MM.1S (cell line): ENCODE measurements around the gene ANKMY2.

ENCODE experiments used
- DNase-seq: peaks from one replicate; pipeline ENCODE4 v3.0.0-alpha.2; 2015
- H2AFZ ChIP-seq: fragments of 300-600 bp; sonication (generic); 2 replicates; pipeline ENCODE4 v1.6.0; 2016; ENCODE audit warnings: antibody characterized with exemption, low read length
- H3F3A ChIP-seq: fragments of 300-600 bp; sonication (generic); 2 replicates; pipeline ENCODE4 v1.6.1; 2016; ENCODE audit warnings: mild to moderate bottlenecking, antibody characterized with exemption, low read length, moderate library complexity, mixed read lengths; ENCODE audit not compliant: insufficient read depth
- H3K27ac ChIP-seq: fragments of 300-600 bp; sonication (generic); 2 replicates; pipeline ENCODE4 v1.5.1; 2016; ENCODE audit warnings: mild to moderate bottlenecking, low read length
- H3K27me3 ChIP-seq: fragments of 300-600 bp; sonication (generic); replicated peaks from 2 replicates; pipeline ENCODE4 v1.6.0; 2016; ENCODE audit warnings: low read length; ENCODE audit not compliant: insufficient read depth
- H3K36me3 ChIP-seq: fragments of 300-600 bp; sonication (generic); replicated peaks from 2 replicates; pipeline ENCODE4 v1.6.1; 2016; ENCODE audit warnings: mild to moderate bottlenecking, low read length, mixed read lengths; ENCODE audit not compliant: insufficient read depth
- H3K4me1 ChIP-seq: fragments of 300-600 bp; sonication (generic); 2 replicates; pipeline ENCODE4 v1.6.1; 2016; ENCODE audit warnings: low read length, mixed read lengths
- H3K4me2 ChIP-seq: fragments of 300-600 bp; sonication (generic); 2 replicates; pipeline ENCODE4 v1.6.0; 2016; ENCODE audit warnings: low read depth, low read length
- H3K4me3 ChIP-seq: fragments of 300-600 bp; sonication (generic); 2 replicates; pipeline ENCODE4 v1.5.1; 2016; ENCODE audit warnings: low read length, mixed read lengths
- H3K79me2 ChIP-seq: fragments of 300-600 bp; sonication (generic); 2 replicates; pipeline ENCODE4 v1.6.1; 2016; ENCODE audit warnings: mixed run types, low read length, mixed read lengths
- H3K9ac ChIP-seq: fragments of 300-600 bp; sonication (generic); 2 replicates; pipeline ENCODE4 v1.6.1; 2016; ENCODE audit warnings: low read length, mixed read lengths
- H3K9me2 ChIP-seq: fragments of 300-600 bp; sonication (generic); replicated peaks from 2 replicates; pipeline ENCODE4 v1.6.1; 2016; ENCODE audit warnings: mild to moderate bottlenecking, low read length, mixed read lengths; ENCODE audit not compliant: insufficient read depth
- H3K9me3 ChIP-seq: fragments of 300-600 bp; sonication (generic); replicated peaks from 2 replicates; pipeline ENCODE4 v1.6.1; 2016; ENCODE audit warnings: mild to moderate bottlenecking, low read length, mixed read lengths; ENCODE audit not compliant: insufficient read depth
- H4K20me1 ChIP-seq: fragments of 300-600 bp; sonication (generic); 2 replicates; pipeline ENCODE4 v1.6.1; 2016; ENCODE audit warnings: mild to moderate bottlenecking, low read length, moderate library complexity, mixed read lengths; ENCODE audit not compliant: insufficient read depth
- EZH2 ChIP-seq: fragments of 300-600 bp; sonication (generic); optimal IDR thresholded peaks from 2 replicates; pipeline ENCODE3; 2017; ENCODE audit warnings: low read depth, mild to moderate bottlenecking, antibody characterized with exemption, low read length, mixed read lengths
- EZH2phosphoT487 ChIP-seq: fragments of 300-600 bp; sonication (generic); IDR thresholded peaks from 2 replicates; pipeline ENCODE4 v1.6.1; 2018; ENCODE audit warnings: antibody characterized with exemption, low read length
- TF ChIP-seq, protein P1 (sequence below): fragments of 300-600 bp; sonication (generic); IDR thresholded peaks from 2 replicates; pipeline ENCODE4 v1.5.1; 2016; ENCODE audit warnings: antibody characterized with exemption, low read length, mixed read lengths

ANKMY2 gene

DNA sequence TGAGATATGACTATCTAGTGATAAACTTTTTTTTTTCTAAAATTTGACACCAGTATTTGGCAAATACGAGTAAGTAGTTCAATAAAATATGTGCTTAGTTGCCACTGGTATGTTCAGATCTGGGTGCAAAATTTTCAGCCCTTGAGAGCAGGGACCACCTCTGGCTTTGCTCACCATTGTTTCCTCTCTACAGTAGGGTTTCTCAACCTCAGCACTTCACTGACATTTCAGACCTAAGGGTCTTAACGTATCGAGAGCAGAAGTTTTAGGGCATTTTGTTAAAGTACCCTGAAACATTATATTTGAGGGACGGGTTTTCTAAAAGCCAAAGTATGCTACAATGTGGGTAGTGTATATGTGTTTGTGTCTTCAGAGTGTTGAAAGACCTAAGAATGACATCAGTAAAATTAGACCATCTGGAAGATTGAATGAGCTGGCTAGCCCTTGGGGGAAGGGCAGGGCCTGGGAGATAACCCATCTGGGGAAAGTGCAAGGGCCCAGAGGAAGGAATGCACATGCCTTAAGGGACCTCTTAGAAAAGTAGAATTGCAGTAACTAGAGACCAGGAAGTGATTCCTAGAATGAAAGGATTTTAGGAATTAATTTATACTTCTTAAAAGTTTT is 12.2 kb upstream of the ANKMY2 start:
- Histone ChIP-seq H3K4me3 (no peak overlapping the region), H3K79me2 (peaks cover 90% of the 10 kb centered on the region), H3K27me3 (no peaks in the 10 kb centered on the region), H2AFZ (no peak overlapping the region), H3K4me2 (no peak overlapping the region), H3K36me3 (no peaks in the 10 kb centered on the region), H3K27ac (no peak overlapping the region), H3K4me1 (no peaks in the 10 kb centered on the region), H4K20me1 (peaks cover 5% of the 10 kb centered on the region; the same call in 1 of the 2 replicates), H3K9me2 (no peaks in the 10 kb centered on the region), H3K9ac (no peak overlapping the region), H3F3A (no peaks in the 10 kb centered on the region), H3K9me3 (no peaks in the 10 kb centered on the region)
- no peak for TF ChIP-seq EZH2
- DNase-seq, result no peak

DNA sequence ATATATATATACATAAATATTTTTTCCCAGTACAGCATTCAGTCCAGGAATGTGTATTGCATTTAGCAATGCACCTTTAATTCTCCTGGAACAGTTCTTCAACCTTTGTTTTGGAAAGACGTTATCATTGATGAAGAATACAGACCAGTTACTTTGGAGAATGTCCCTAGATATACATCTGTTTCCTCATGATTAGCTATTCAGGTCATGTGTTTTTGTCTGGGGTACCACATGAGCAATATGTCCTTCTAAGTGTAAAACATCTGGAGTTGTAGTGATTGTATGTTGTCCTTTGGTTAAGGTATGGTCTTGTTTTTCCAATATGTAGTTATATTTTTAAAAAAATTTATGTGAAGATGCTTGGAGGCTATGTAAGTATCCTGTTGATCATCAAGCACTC is 10.6 kb upstream of the ANKMY2 start:
- Histone ChIP-seq H4K20me1 (peaks cover 2% of the 10 kb centered on the region; the same call in 1 of the 2 replicates), H3F3A (no peaks in the 10 kb centered on the region), H3K4me2 (no peak overlapping the region), H3K27me3 (no peaks in the 10 kb centered on the region), H2AFZ (no peak overlapping the region), H3K79me2 (peaks cover 90% of the 10 kb centered on the region), H3K9me3 (no peaks in the 10 kb centered on the region), H3K36me3 (no peaks in the 10 kb centered on the region), H3K4me3 (no peak overlapping the region), H3K27ac (no peak overlapping the region), H3K4me1 (no peaks in the 10 kb centered on the region), H3K9ac (no peak overlapping the region), H3K9me2 (no peaks in the 10 kb centered on the region)
- TF ChIP-seq, protein P1, sequence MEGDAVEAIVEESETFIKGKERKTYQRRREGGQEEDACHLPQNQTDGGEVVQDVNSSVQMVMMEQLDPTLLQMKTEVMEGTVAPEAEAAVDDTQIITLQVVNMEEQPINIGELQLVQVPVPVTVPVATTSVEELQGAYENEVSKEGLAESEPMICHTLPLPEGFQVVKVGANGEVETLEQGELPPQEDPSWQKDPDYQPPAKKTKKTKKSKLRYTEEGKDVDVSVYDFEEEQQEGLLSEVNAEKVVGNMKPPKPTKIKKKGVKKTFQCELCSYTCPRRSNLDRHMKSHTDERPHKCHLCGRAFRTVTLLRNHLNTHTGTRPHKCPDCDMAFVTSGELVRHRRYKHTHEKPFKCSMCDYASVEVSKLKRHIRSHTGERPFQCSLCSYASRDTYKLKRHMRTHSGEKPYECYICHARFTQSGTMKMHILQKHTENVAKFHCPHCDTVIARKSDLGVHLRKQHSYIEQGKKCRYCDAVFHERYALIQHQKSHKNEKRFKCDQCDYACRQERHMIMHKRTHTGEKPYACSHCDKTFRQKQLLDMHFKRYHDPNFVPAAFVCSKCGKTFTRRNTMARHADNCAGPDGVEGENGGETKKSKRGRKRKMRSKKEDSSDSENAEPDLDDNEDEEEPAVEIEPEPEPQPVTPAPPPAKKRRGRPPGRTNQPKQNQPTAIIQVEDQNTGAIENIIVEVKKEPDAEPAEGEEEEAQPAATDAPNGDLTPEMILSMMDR, result no peak
- no peak for TF ChIP-seq EZH2
- TF ChIP-seq EZH2phosphoT487, result no peak
- no peak for DNase-seq

DNA sequence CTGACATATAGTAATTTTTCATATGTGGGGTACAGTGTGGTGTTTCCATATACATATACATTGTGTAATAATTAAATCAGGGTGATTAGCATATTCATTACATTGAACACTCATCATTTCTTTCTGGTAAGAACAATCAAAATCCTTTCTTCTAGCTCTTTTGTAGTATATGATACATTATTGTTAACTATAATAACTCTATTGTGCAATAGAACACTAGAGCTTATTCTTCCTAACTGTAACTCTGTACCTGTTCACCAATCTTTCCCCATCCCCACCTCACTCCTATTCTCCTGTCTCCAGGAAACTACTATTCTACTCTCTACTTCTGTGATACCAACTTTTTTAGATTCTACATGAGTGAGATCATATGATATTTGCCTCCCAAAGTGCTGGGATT is 9.8 kb upstream of the ANKMY2 start:
- DNase-seq, result no peak
- Histone ChIP-seq H4K20me1 (peaks cover 3% of the 10 kb centered on the region; the same call in 1 of the 2 replicates), H3K9me3 (no peaks in the 10 kb centered on the region), H3K27ac (no peak overlapping the region), H3K27me3 (no peaks in the 10 kb centered on the region), H3K9me2 (no peaks in the 10 kb centered on the region), H3K79me2 (peaks cover 90% of the 10 kb centered on the region), H3K4me3 (no peak overlapping the region), H2AFZ (no peak overlapping the region), H3K4me1 (no peaks in the 10 kb centered on the region), H3K36me3 (no peaks in the 10 kb centered on the region), H3K4me2 (no peak overlapping the region), H3K9ac (no peak overlapping the region), H3F3A (no peaks in the 10 kb centered on the region)
- TF ChIP-seq EZH2, result no peak
- TF ChIP-seq EZH2phosphoT487, result no peak
- TF ChIP-seq, protein P1, result no peak

DNA sequence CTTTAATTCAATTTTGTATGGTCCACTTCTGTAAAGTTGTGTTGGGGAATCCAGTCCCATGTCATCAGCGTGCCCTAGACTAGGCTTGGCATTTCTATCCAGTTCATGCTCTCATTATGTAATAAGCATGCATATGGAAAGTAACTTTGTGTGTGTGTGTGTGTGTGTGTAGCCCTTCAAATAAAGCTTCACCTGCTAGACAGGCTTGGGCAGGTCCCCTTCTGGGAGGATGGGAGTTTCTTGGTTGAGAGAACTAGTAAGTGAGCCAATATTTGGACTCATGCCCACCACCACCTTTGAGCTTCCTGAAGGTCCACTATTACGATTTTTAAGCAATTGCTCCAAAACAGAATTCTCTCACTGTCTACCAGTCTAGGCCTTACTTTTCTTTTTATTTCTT is 7.3 kb upstream of the ANKMY2 start:
- Histone ChIP-seq H3K27ac (no peak overlapping the region), H3K79me2 (peaks cover 99% of the 10 kb centered on the region), H3K9me3 (no peaks in the 10 kb centered on the region), H4K20me1 (peaks cover 18% of the 10 kb centered on the region; the same call in 1 of the 2 replicates), H3K9me2 (no peaks in the 10 kb centered on the region), H2AFZ (no peak overlapping the region), H3K4me1 (peaks cover 9% of the 10 kb centered on the region; the same call in 1 of the 2 replicates), H3K27me3 (no peaks in the 10 kb centered on the region), H3K36me3 (no peaks in the 10 kb centered on the region), H3F3A (no peaks in the 10 kb centered on the region), H3K9ac (no peak overlapping the region), H3K4me2 (no peak overlapping the region), H3K4me3 (no peak overlapping the region)
- TF ChIP-seq, protein P1, result no peak
- TF ChIP-seq EZH2, result no peak
- no peak for TF ChIP-seq EZH2phosphoT487
- DNase-seq, result no peak
